GM19463 (cell line): ENCODE measurements around the gene ARSK.
A peak's percentile ranks its signal among the peaks of the same experiment; 100 is the strongest.

Experiments
- ATAC-seq: cut with Tn5 transposase; IDR thresholded peaks from one replicate; pipeline ENCODE4 v1.9.1; 2021; ENCODE audit warnings: mild to moderate bottlenecking, moderate library complexity; ENCODE audit not compliant: unreplicated experiment

Gene ARSK

GRCh38 chr5:95646569-95647431, 91.9 kb downstream of the ARSK start, which contains the start of gene RFESD:
Gene RFESD (plus strand): TSS chr5:95646777. CDS start chr5:95652272, 5,495 bp downstream.
- ATAC-seq = peak; percentile 96

GRCh38 chr5:95647886-95648860, 93.3 kb downstream of the ARSK start:
- ATAC-seq = no peak

GRCh38 chr5:95649274-95649673, 94.4 kb downstream of the ARSK start:
- no peak for ATAC-seq

- ATAC-seq = no peak
Measured at GRCh38 chr5:95649842-95650620, 95.1 kb downstream of the ARSK start.

- ATAC-seq = no peak
Measured at GRCh38 chr5:95652849-95653248, 97.9 kb downstream of the ARSK start.

- ATAC-seq = no peak
Measured at GRCh38 chr5:95654196-95654595, 99.3 kb downstream of the ARSK start.
